Measurements from ENCODE around the gene COBL.

Gene COBL

DNA sequence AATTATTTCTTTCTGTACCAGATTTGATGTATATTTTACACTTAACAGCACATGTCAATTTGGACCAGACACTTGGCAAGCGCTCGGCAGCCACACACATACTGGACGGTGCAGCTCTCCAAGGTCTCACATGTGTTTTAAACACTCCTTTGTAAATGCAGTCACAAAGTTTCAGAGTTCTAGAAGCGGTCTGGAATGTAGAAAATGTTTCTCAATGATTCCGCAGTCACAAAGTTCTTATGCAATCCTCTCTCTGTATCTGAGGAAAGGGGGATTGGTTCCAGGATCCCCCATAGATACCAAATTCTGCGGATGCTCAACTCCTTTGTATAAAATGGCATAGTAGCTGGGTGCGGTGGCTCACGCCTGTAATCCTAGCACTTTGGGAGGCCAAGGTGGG lies 280.9 kb downstream of the COBL start:
- no peak overlapping the region for H3K27ac ChIP-seq (ENCODE audit: low read length)
- H3K9me3 ChIP-seq (ENCODE audit: insufficient read depth, low read depth, low read length): no peaks in the 10 kb centered on the region
- peaks cover 10% of the 10 kb centered on the region; the same call in 1 of the 2 replicates for H3K4me1 ChIP-seq (ENCODE audit: insufficient read depth, low read length)
- no peaks in the 10 kb centered on the region for H3K36me3 ChIP-seq (ENCODE audit: insufficient read depth, low read depth, low read length)
- H3K4me3 ChIP-seq (ENCODE audit: low read length): no peak overlapping the region
- H3K27me3 ChIP-seq (ENCODE audit: insufficient read depth, low read length): no peaks in the 10 kb centered on the region
- no peak overlapping the region for H3K9ac ChIP-seq (ENCODE audit: low read depth, low read length)

DNA sequence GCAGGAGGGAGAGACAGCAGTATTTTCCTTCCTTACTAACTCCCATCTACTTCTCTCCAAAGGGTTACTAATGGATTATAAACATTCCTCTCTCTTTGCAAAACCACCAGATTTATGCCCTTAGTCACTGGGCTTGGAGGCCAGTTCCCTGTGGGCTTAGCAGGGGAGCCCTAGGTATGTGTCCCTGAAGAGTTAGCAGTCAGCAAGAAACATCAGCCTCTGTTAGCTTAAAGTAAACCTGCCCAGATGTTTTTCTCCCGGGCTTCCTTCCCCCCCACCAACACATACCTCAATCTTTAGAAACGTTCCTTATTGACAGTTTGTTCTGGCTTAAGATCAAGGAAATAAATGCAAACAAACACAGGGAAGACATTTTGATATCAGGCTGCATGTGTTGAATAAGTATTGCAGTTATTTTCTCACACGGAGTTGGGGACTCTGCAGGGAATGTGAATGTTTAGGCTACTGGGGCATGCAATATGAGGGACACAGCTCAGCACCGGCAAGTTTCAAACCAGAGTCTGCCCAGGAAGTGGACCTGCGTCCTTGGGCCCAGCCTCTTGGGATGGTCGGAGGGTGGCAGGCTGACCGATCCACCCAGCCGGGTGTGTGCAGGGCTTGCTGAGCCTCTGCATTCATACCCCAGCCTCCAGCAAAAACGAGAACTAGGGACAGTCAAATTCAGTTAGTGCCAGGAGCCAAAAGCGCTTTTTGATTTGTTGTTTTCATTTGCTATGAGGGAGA lies 281.9 kb downstream of the COBL start:
- Histone ChIP-seq H3K4me3 (ENCODE audit: low read length) (no peak overlapping the region), H3K9me3 (ENCODE audit: insufficient read depth, low read depth, low read length) (no peaks in the 10 kb centered on the region), H3K36me3 (ENCODE audit: insufficient read depth, low read depth, low read length) (no peaks in the 10 kb centered on the region), H3K27me3 (ENCODE audit: insufficient read depth, low read length) (no peaks in the 10 kb centered on the region), H3K9ac (ENCODE audit: low read depth, low read length) (no peak overlapping the region), H3K4me1 (ENCODE audit: insufficient read depth, low read length) (peaks cover 10% of the 10 kb centered on the region; the same call in 1 of the 2 replicates), H3K27ac (ENCODE audit: low read length) (no peak overlapping the region)

DNA sequence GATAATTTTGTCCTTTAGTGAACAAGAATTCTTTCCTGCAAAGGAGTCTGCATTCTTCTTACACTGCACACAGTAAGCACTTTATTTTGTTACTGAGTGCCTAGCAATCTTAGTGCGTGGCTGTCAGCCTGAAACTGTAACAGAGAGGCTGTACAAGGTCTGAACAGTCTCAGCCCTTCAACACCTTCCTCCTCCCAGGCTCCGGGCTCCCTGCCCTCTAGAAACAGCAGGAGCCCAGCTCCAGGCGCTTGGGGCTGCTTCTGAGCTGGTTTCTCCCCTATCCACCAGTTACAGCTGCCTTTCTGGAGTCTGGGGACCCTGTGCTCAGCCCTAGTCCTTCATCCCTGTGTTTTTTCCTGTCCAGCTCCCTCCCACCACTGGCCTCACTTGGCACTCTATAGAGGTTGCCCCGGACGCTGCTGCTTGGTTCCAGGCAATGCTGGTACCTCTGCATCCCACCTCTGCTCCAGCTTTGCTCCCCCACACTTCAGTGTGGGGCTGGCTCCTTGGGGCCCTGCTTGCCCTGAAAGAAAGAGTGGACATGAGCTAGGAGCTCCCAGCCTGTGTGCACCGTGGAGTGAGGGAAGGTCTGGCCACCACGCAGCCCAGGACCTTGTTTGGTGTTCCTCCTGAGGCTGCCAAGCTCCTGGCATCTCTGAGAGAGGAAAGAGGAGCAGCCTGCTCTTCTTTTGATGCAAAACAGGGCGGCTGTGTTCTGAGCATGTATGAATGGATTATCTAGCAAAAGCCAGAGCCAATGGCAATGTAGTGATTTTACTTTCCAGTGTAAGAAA lies 282.7 kb downstream of the COBL start:
- no peak overlapping the region for H3K27ac ChIP-seq (ENCODE audit: low read length)
- H3K36me3 ChIP-seq (ENCODE audit: insufficient read depth, low read depth, low read length): peaks cover 5% of the 10 kb centered on the region
- peaks cover 10% of the 10 kb centered on the region; the same call in 1 of the 2 replicates for H3K4me1 ChIP-seq (ENCODE audit: insufficient read depth, low read length)
- H3K4me3 ChIP-seq (ENCODE audit: low read length): no peak overlapping the region
- H3K9me3 ChIP-seq (ENCODE audit: insufficient read depth, low read depth, low read length): no peaks in the 10 kb centered on the region
- H3K27me3 ChIP-seq (ENCODE audit: insufficient read depth, low read length): no peaks in the 10 kb centered on the region
- H3K9ac ChIP-seq (ENCODE audit: low read depth, low read length): no peak overlapping the region

DNA sequence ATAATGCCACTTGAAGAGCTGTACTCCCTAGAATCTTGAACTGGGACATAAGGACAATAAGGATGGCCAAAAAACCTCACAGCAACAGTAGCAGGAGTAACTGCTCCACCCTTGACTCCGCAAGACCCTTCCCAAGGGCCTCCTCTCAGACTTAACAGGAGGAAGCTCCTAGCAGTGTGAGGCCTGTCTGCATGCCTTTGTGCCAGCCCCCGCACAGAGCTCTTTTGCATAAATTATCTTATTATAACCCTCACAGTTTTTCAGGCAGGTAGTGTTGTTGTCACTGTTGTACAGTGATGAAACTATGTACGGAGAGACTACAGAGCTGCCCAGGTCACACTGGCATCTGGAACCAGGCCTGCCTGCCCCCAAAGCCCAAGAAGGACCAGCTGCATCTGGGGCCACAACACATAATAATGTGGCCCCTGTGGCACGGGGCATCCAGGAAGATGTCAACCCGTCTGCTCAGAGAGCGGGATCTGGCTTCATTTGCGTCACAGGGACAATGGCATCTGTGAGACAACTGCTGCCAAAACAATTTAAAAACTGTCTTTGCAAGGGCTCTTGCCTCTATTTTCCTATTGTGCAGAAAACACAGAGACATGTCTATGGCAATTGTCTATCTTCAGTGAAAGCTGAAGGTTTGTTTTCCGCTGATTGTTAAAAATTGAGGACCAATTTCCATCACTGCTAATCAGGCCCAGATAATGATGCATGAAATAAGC lies 284.7 kb downstream of the COBL start:
- peaks cover 23% of the 10 kb centered on the region for H3K36me3 ChIP-seq (ENCODE audit: insufficient read depth, low read depth, low read length)

DNA sequence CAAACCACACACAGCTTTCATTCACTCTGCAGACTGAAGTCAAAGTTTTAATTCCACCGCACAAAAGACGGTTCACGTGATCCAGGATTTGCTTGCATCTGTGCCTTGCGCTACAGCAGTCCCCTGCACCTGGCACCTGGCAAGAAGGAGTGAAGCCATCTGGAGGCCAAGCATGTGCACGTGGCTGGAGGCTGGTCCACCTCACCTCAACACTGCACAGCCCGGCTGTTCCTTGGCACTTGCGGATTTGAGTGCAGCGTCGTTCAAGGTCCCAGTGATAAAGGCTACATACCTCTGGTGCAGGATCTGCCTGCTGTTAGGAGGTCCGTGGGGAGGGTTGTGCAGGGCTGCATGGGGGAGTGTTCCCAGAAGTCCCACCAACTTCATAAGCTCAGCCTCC lies 285.4 kb downstream of the COBL start:
- Histone ChIP-seq H3K27me3 (ENCODE audit: insufficient read depth, low read length) (no peaks in the 10 kb centered on the region), H3K9me3 (ENCODE audit: insufficient read depth, low read depth, low read length) (no peaks in the 10 kb centered on the region), H3K9ac (ENCODE audit: low read depth, low read length) (no peak overlapping the region), H3K4me3 (ENCODE audit: low read length) (no peak overlapping the region), H3K36me3 (ENCODE audit: insufficient read depth, low read depth, low read length) (peaks cover 25% of the 10 kb centered on the region), H3K27ac (ENCODE audit: low read length) (no peak overlapping the region), H3K4me1 (ENCODE audit: insufficient read depth, low read length) (peaks cover 10% of the 10 kb centered on the region; the same call in 1 of the 2 replicates)

More for the DNA sequence above, 284.7 kb downstream of the COBL start:
- H3K9ac ChIP-seq (ENCODE audit: low read depth, low read length): no peak overlapping the region
- no peaks in the 10 kb centered on the region for H3K27me3 ChIP-seq (ENCODE audit: insufficient read depth, low read length)
- no peaks in the 10 kb centered on the region for H3K9me3 ChIP-seq (ENCODE audit: insufficient read depth, low read depth, low read length)
- no peak overlapping the region for H3K27ac ChIP-seq (ENCODE audit: low read length)
- no peak overlapping the region for H3K4me3 ChIP-seq (ENCODE audit: low read length)
- peaks cover 10% of the 10 kb centered on the region; the same call in 1 of the 2 replicates for H3K4me1 ChIP-seq (ENCODE audit: insufficient read depth, low read length)

DNA sequence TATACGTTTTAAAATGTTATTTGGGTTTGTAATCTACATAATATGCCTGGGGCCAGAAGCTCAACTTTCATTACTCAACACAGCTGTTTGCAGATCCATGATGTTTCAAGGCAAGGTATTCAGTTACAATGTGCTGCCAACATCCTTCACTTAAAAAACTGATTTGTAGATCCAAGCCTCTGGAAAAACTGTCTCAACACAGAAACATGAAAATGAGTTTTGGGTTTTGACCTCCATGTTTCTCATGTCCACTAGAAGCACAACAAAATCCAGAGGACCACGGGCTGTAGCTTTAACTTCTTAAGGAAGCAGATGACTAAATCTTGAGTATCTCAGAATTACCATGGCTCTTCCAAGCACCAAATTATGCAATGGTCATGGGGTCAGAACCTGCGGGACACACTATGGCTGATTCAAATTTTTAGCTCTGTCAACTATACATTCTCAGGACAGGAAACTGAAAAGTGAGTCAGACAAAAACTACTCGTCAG lies 286.9 kb downstream of the COBL start:
- Histone ChIP-seq H3K27ac (ENCODE audit: low read length) (no peak overlapping the region), H3K27me3 (ENCODE audit: insufficient read depth, low read length) (no peaks in the 10 kb centered on the region), H3K9ac (ENCODE audit: low read depth, low read length) (no peak overlapping the region), H3K36me3 (ENCODE audit: insufficient read depth, low read depth, low read length) (peaks cover 25% of the 10 kb centered on the region), H3K4me3 (ENCODE audit: low read length) (no peak overlapping the region), H3K4me1 (ENCODE audit: insufficient read depth, low read length) (peaks cover 3% of the 10 kb centered on the region; the same call in 1 of the 2 replicates), H3K9me3 (ENCODE audit: insufficient read depth, low read depth, low read length) (no peaks in the 10 kb centered on the region)

DNA sequence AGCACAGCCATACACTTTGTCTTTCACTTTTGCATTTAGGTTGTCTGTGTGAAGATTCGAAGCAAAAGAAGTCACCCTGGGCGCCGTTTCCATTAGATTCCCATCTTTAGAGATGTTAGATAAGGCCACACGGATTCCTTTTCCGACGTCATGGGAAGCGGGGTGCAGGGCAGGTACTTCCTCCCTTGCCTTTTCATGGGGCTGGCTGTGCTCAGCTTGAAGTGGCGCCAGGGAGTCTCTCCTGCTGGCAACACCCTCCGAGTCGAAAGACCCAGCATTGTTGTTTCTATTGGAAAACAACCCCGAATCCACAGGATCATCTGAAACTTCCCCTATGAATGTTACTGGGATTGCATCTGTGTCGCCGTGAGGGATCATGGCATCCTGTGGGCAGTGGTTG lies 287.5 kb downstream of the COBL start:
- Histone ChIP-seq H3K9ac (ENCODE audit: low read depth, low read length) (no peak overlapping the region), H3K36me3 (ENCODE audit: insufficient read depth, low read depth, low read length) (peaks cover 25% of the 10 kb centered on the region), H3K4me3 (ENCODE audit: low read length) (no peak overlapping the region), H3K4me1 (ENCODE audit: insufficient read depth, low read length) (no peaks in the 10 kb centered on the region; the same call in 1 of the 2 replicates), H3K27ac (ENCODE audit: low read length) (no peak overlapping the region), H3K9me3 (ENCODE audit: insufficient read depth, low read depth, low read length) (no peaks in the 10 kb centered on the region), H3K27me3 (ENCODE audit: insufficient read depth, low read length) (no peaks in the 10 kb centered on the region)

DNA sequence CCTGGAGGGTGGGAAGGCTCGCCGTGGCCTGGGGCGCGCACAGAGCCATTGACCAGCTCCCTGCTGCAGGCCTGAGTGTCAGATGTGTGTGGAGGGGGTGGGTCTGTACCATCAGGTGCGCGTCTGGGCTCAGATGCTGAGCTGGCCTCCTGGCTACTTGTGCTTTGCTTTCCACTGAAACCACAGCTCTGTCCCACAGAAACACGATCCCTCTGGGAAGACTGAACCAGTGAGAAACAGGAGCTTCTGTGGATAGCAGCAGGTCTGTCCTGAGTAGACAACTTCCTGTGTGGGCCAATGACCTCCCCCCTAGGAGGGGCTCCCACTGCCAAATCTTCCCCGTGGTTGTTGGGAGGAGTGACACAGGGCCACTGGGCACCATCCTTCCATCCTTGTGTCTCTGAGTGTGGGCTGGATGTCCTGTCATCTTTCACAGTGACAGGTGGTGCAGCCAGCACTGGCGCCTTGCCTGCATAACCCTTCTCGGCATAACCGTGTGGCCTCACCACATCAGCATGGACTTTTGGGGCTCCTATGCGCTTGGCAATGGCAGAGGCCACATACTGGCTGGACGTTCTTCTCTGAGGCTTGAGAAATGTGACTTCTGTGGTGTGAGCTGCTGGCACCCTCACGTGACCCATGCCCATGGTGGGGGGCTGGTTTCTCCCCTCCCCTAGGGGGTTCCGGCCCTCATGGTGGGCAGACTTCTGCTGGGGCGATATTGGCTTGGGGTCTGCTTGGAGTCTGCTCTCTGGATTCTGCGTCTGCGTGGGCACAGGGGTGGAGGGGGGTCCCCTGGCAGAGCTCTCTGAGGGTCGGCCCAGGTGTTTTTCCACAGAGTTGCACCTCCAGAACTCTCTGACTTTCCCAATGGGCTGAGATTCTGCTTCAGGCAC lies 288.4 kb downstream of the COBL start:
- Histone ChIP-seq H3K27ac (ENCODE audit: low read length) (no peak overlapping the region), H3K9me3 (ENCODE audit: insufficient read depth, low read depth, low read length) (no peaks in the 10 kb centered on the region), H3K4me3 (ENCODE audit: low read length) (no peak overlapping the region), H3K27me3 (ENCODE audit: insufficient read depth, low read length) (no peaks in the 10 kb centered on the region), H3K4me1 (ENCODE audit: insufficient read depth, low read length) (no peaks in the 10 kb centered on the region), H3K9ac (ENCODE audit: low read depth, low read length) (no peak overlapping the region), H3K36me3 (ENCODE audit: insufficient read depth, low read depth, low read length) (peaks cover 25% of the 10 kb centered on the region)

DNA sequence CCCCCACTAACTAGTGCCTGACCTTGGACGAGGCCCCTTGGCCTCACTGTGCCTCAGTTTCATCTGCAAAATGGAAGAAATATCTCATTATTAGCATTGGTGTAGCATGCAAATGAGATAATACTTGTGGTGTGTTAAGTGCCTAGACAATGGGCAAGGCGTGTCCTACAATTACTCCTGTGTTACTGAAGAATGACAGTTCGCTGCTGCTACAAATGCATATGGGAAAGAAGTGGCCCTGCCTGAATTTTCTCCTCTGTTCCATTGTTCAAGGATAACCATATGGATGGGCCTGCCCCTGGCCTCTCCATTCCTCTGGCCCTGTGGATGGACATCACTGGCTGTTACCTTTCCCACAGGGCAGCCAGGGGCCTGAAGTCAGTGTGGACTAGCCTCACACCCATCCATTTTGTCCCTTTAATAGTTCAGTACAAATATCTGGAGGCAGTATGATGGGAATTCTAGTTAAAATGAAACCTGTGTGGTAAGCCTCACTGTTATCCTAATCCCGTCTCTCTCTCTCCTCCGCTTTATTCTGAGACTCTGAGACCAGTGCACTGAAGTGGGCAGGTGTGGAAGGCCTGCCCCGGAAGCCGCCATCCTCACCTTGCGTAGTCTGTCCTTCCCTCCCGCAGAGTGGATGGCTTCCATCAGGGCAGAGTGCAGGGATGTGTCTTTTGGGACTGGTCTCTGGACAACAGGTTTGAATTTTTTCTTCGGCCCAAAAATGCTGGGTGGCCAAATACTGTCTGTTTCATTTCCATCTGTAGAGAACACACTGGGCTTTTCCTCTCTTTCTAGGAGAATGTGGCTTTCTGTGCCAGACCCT lies 289.3 kb downstream of the COBL start:
- Histone ChIP-seq H3K36me3 (ENCODE audit: insufficient read depth, low read depth, low read length) (peaks cover 25% of the 10 kb centered on the region), H3K27me3 (ENCODE audit: insufficient read depth, low read length) (no peaks in the 10 kb centered on the region), H3K4me3 (ENCODE audit: low read length) (no peak overlapping the region), H3K9ac (ENCODE audit: low read depth, low read length) (no peak overlapping the region), H3K27ac (ENCODE audit: low read length) (no peak overlapping the region), H3K9me3 (ENCODE audit: insufficient read depth, low read depth, low read length) (no peaks in the 10 kb centered on the region), H3K4me1 (ENCODE audit: insufficient read depth, low read length) (no peaks in the 10 kb centered on the region)

DNA sequence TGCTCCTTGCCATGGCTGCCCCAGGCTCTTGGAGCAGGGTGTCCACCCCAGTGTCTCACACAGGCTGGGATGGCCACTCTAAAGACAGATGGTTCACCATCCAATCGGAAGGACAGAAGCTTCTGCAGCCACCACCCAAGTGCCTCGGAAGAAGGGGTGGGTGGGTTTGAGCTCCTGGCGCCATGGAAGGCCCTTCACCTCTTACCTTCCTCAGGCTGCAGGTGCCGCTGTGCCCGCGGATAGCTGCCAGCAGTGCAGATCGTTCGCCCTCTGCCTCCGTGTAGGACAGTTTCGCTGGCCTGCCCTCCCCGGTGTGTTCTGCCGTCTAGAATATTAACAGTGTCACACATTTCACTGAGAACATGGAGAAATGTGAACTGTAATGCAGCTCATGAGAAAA lies 290.3 kb downstream of the COBL start:
- no peak overlapping the region for H3K27ac ChIP-seq (ENCODE audit: low read length)
- no peak overlapping the region for H3K4me3 ChIP-seq (ENCODE audit: low read length)
- H3K9ac ChIP-seq (ENCODE audit: low read depth, low read length): no peak overlapping the region
- H3K9me3 ChIP-seq (ENCODE audit: insufficient read depth, low read depth, low read length): no peaks in the 10 kb centered on the region
- no peaks in the 10 kb centered on the region for H3K27me3 ChIP-seq (ENCODE audit: insufficient read depth, low read length)
- no peaks in the 10 kb centered on the region for H3K4me1 ChIP-seq (ENCODE audit: insufficient read depth, low read length)
- H3K36me3 ChIP-seq (ENCODE audit: insufficient read depth, low read depth, low read length): peaks cover 25% of the 10 kb centered on the region
